Activated CD4-positive, alpha-beta memory T cell treated with anti-CD3 and anti-CD28 coated beads, Interleukin-2, amount 10 ng/mL, durations not matched to agents 7 days and 5 days (primary cell): ENCODE results near the gene B9D1. TPM values are rescaled to one million over a fixed set of nuclear protein-coding genes. Genes with fewer than 3 reads are reported as not detected.

Source experiments
- CTCF ChIA-PET: fragments of 350-600 bp; sonication (Branson Sonifier 250); formaldehyde crosslinking; loops from one replicate; lab custom pipeline; 2021; ENCODE audit warnings: antibody characterized with exemption, inconsistent platforms; lab: Charles Lee
- POLR2A ChIA-PET: fragments of 350-600 bp; sonication (Branson Sonifier 250); formaldehyde crosslinking; loops from one replicate; lab custom pipeline; 2021; ENCODE audit warnings: antibody characterized with exemption; lab: Charles Lee
- DNase-seq: peaks from one replicate; pipeline ENCODE4 v3.0.0-alpha.2; 2020
- H3K27ac Mint-ChIP-seq: one replicate; pipeline ENCODE4 v1.8.0; 2021; ENCODE audit warnings: mild to moderate bottlenecking, mixed read lengths
- H3K27me3 Mint-ChIP-seq: one replicate; pipeline ENCODE4 v1.8.0; 2021; ENCODE audit warnings: mixed read lengths
- H3K36me3 Mint-ChIP-seq: one replicate; pipeline ENCODE4 v1.8.0; 2021; ENCODE audit warnings: low read depth, mixed read lengths
- H3K4me1 Mint-ChIP-seq: one replicate; pipeline ENCODE4 v1.8.0; 2021; ENCODE audit warnings: mixed read lengths
- H3K4me3 Mint-ChIP-seq: one replicate; pipeline ENCODE4 v1.8.0; 2021; ENCODE audit warnings: mild to moderate bottlenecking, mixed read lengths
- H3K9me3 Mint-ChIP-seq: one replicate; pipeline ENCODE4 v1.8.0; 2021; ENCODE audit warnings: mixed read lengths
- total RNA-seq, 2 experiments: library from RNA; stranded (reverse); gene quantifications; one replicate each; pipeline ENCODE4 v1.2.3, GENCODE V29; 2021

The B9D1 gene
- total RNA-seq, 2 experiments from 2014 or later: 2.7 to 3.1 TPM

DNA sequence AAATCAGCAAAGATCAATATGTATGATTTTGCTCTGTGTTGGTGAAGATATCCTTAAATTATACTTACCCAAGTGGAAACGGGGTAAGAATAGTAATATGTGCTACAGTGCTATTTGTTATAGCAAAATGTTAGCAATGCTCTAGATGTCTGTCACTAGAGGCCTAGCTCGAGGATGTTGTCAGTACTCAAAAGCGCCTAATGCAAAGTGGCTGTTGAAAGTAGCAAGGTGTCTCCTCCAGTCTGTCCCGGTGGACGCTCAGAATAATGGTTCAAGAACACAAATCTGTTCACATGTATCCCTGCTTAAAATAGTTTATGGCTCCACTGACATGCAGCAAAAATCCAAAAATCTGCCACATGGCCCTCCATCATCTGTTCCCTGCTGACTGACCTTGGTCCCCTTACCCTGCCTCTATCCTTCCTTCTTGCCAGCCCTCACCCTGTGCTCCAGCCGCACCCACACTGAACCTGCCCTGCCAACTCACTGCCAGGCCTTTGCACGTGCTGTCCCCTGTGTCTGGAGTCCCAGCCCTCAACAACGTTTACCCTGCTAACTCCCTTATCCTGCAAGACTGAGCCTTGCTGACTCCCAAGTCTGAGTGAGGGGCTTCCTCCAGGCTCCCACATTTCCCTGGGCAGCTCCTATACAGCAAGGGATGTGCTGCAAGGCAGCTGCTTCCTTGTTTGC, 38.9 kb upstream of the B9D1 start:
- no peaks in the 10 kb centered on the region for H3K9me3 Mint-ChIP-seq
- H3K4me1 Mint-ChIP-seq: no peaks in the 10 kb centered on the region
- no peaks in the 10 kb centered on the region for H3K36me3 Mint-ChIP-seq
- peaks cover 11% of the 10 kb centered on the region for H3K27me3 Mint-ChIP-seq
- ChIA-PET POLR2A (no interaction called here), CTCF (interaction anchor here (0.6 kb wide), 1 partner anchor 343 kb away, joined by 3 read pairs; no protein-coding TSS in a partner anchor)
- no peak overlapping the region for H3K4me3 Mint-ChIP-seq
- H3K27ac Mint-ChIP-seq: no peak overlapping the region
- no peak for DNase-seq

DNA sequence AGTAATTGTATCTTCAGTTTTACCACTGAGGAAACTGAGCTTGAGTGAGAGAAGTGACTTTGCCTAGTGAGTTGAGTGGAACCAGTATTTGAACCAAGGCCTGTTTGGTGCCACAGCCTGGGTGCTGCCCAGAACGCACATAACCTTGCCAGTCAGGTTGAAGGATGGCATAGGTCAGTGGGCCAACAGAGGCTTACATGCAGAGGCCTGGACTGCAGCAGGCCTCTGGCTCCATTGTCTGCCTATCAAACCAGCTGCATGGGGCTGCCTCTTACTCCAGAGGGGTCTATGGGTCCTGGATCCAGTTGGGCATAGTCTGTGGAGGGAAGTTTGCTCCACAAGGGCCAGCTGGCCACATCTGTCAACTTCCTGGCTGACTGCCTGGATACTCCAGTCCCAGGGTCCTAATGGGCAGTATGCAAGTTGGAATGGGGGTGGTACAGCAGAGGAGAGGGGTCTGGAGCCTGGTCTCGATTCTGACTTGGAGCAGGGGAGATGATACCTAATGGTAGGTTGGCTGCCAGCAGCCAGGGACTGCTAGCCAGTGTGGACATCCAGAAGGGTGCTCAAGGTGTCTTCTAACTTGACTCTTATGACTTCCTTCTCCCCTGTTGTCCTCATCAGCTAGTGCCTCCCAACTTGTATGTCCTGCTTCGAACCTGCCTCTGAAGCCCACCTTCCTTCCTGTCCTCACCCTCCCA, 37.4 kb upstream of the B9D1 start:
- Mint-ChIP-seq H3K27ac (no peak overlapping the region), H3K36me3 (no peaks in the 10 kb centered on the region)

GRCh38 chr17:19398301-19399181, 36.0 kb upstream of the B9D1 start:
- Mint-ChIP-seq H3K27me3 (peaks cover 20% of the 10 kb centered on the region), H3K36me3 (no peaks in the 10 kb centered on the region), H3K9me3 (no peaks in the 10 kb centered on the region), H3K4me3 (no peak overlapping the region), H3K27ac (no peak overlapping the region), H3K4me1 (no peaks in the 10 kb centered on the region)
- no peak for DNase-seq
- CTCF ChIA-PET: no interaction called here
- POLR2A ChIA-PET: no interaction called here

More for the DNA sequence above, 37.4 kb upstream of the B9D1 start:
- H3K9me3 Mint-ChIP-seq: no peaks in the 10 kb centered on the region
- H3K4me3 Mint-ChIP-seq: no peak overlapping the region
- H3K4me1 Mint-ChIP-seq: no peaks in the 10 kb centered on the region
- no peak for DNase-seq
- ChIA-PET POLR2A (no interaction called here), CTCF (no interaction called here)
- H3K27me3 Mint-ChIP-seq: peaks cover 16% of the 10 kb centered on the region

- POLR2A ChIA-PET: interaction anchor here (1.3 kb wide), 1 partner anchor 20 kb away, joined by 5 read pairs; the partner anchor contains the start of gene MAPK7
- Mint-ChIP-seq H3K36me3 (no peaks in the 10 kb centered on the region), H3K4me3 (no peak overlapping the region), H3K27ac (no peak overlapping the region), H3K9me3 (no peaks in the 10 kb centered on the region), H3K4me1 (no peaks in the 10 kb centered on the region), H3K27me3 (peaks cover 25% of the 10 kb centered on the region)
- CTCF ChIA-PET: interaction anchor here (1.3 kb wide), 1 partner anchor 11 kb away, joined by 3 read pairs; no protein-coding TSS in a partner anchor
- DNase-seq: no peak
Measured at GRCh38 chr17:19397556-19398041, 35.1 kb upstream of the B9D1 start.

DNA sequence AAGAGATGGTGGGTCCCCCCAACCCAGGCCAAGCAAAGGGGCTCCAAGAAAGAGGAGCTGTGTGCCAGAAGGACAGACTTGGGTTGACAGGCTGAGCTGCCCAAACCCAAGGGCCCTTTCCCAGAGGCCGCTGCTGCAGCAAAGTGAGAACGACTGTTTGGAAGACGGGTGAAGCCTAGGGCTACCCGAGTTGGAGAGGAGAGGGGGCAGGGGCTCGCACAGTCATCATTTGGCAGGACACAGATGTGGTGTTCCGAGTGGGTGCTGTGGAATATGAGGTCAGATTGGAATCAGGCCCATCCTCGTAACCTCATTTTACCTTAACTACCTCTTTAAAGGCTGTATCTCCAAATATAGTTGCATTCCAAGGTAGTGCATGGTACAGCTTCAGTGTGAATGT, 29.8 kb upstream of the B9D1 start:
- Mint-ChIP-seq H3K4me1 (no peaks in the 10 kb centered on the region), H3K4me3 (no peak overlapping the region), H3K27me3 (peaks cover 31% of the 10 kb centered on the region), H3K36me3 (no peaks in the 10 kb centered on the region), H3K9me3 (no peaks in the 10 kb centered on the region), H3K27ac (no peak overlapping the region)
- no peak for DNase-seq
- POLR2A ChIA-PET: interaction anchor here (0.7 to 0.9 kb wide), 2 partner anchors 14 to 29 kb away, joined by 3 read pairs; partner anchors contain the start of genes B9D1 and MAPK7
- CTCF ChIA-PET: interaction anchor here (1.0 kb wide), 1 partner anchor 29 kb away, joined by 3 read pairs; no protein-coding TSS in a partner anchor

DNA sequence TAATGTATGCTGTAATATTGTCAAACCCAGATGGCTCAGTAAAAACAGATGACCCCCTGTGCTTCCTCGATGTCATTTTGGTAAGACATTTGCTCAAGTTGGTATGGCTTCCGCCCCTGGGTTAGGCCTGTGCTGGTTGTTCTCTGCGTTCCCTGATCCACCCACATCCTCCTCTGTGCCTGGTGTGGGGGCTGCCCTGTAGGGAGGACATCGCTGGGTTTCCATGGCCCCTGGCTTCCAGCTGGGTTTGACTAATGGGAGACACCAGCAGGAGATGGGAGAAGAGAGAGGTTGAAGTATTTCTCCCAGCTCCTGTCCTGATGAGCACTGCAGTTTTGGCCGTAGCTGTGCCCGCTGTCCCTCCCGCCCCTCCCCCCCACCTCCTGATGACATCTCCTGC, 28.9 kb upstream of the B9D1 start:
- no peak overlapping the region for H3K27ac Mint-ChIP-seq
- no peak for DNase-seq
- H3K9me3 Mint-ChIP-seq: no peaks in the 10 kb centered on the region
- ChIA-PET CTCF (interaction anchor here (1.0 to 1.9 kb wide), 3 partner anchors 28 to 56 kb away, joined by 3 to 6 read pairs (median 3); partner anchors contain the start of gene B9D1), POLR2A (interaction anchor here (0.9 kb wide), 1 partner anchor 13 kb away, joined by 3 read pairs; the partner anchor contains the start of gene MAPK7)
- H3K4me1 Mint-ChIP-seq: no peaks in the 10 kb centered on the region
- H3K4me3 Mint-ChIP-seq: no peak overlapping the region
- H3K36me3 Mint-ChIP-seq: no peaks in the 10 kb centered on the region
- H3K27me3 Mint-ChIP-seq: peaks cover 27% of the 10 kb centered on the region

GRCh38 chr17:19390951-19391350, 28.4 kb upstream of the B9D1 start:
- ChIA-PET POLR2A (no interaction called here), CTCF (interaction anchor here (1.5 to 1.9 kb wide), 2 partner anchors 28 to 56 kb away, joined by 3 to 6 read pairs; partner anchors contain the start of gene B9D1)
- H3K27ac Mint-ChIP-seq: no peak overlapping the region
- no peak overlapping the region for H3K4me3 Mint-ChIP-seq
- no peaks in the 10 kb centered on the region for H3K4me1 Mint-ChIP-seq
- no peaks in the 10 kb centered on the region for H3K9me3 Mint-ChIP-seq
- H3K36me3 Mint-ChIP-seq: no peaks in the 10 kb centered on the region
- no peak for DNase-seq
- H3K27me3 Mint-ChIP-seq: peaks cover 26% of the 10 kb centered on the region

- POLR2A ChIA-PET: no interaction called here
- H3K27ac Mint-ChIP-seq: no peak overlapping the region
- CTCF ChIA-PET: interaction anchor here (1.6 to 1.9 kb wide), 2 partner anchors 11 to 26 kb away, joined by 5 to 6 read pairs; partner anchors contain the start of genes B9D1 and MAPK7
Measured at GRCh38 chr17:19388791-19389785, 26.6 kb upstream of the B9D1 start.

DNA sequence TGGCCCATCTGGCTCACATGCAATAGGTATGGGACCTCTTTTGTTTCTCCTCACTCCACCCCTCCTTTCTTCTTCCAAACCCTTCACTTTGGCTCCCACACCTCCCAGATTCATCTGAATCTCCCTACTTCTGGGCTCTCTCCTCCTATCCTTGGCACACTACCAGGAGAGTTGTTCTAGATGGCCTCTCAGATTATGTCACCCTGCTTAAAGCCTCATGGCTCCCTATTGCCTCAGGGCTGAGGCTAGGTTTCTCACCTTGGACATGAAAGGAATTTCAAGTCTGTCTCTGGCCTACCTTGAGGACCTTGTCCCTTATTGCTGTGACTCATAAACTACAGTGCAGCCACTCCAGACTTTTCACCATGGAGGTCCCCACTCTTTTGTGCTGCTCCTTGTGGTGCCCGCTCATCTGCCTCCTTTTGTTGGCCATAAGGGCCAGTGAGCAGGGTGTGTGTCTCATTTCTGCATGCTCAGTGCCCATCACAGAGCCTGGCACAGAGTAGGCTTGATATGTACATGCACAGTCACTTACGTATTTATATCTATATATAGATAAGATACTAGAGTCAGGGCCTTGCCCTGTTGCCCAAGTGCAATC, 25.5 kb upstream of the B9D1 start:
- H3K27ac Mint-ChIP-seq: no peak overlapping the region
- DNase-seq: no peak
- H3K27me3 Mint-ChIP-seq: peaks cover 13% of the 10 kb centered on the region
- no peaks in the 10 kb centered on the region for H3K9me3 Mint-ChIP-seq
- H3K36me3 Mint-ChIP-seq: peaks cover 14% of the 10 kb centered on the region
- POLR2A ChIA-PET: no interaction called here
- peaks cover 1% of the 10 kb centered on the region for H3K4me1 Mint-ChIP-seq
- H3K4me3 Mint-ChIP-seq: no peak overlapping the region
- CTCF ChIA-PET: interaction anchor here (1.6 kb wide), 1 partner anchor 10 kb away, joined by 5 read pairs; the partner anchor contains the start of gene MAPK7

More at GRCh38 chr17:19388791-19389785, 26.6 kb upstream of the B9D1 start:
- DNase-seq: no peak
- H3K27me3 Mint-ChIP-seq: peaks cover 21% of the 10 kb centered on the region
- H3K9me3 Mint-ChIP-seq: no peaks in the 10 kb centered on the region
- peaks cover 10% of the 10 kb centered on the region for H3K36me3 Mint-ChIP-seq
- no peak overlapping the region for H3K4me3 Mint-ChIP-seq
- peaks cover 1% of the 10 kb centered on the region for H3K4me1 Mint-ChIP-seq

- Mint-ChIP-seq H3K4me1 (peaks cover 1% of the 10 kb centered on the region), H3K27ac (no peak within 1 kb of the TSS), H3K4me3 (no peak within 1 kb of the TSS), H3K27me3 (peaks cover 8% of the 10 kb centered on the region), H3K9me3 (no peaks in the 10 kb centered on the region), H3K36me3 (peaks cover 21% of the 10 kb centered on the region)
- POLR2A ChIA-PET: interaction anchor here (1.4 kb wide), 1 partner anchor 9 kb away, joined by 6 read pairs; the partner anchor contains the start of gene MAPK7
- CTCF ChIA-PET: interaction anchor here (0.6 to 1.1 kb wide), 2 partner anchors 9 to 25 kb away, joined by 3 read pairs; partner anchors contain the start of genes B9D1 and MAPK7
- DNase-seq: no peak
Measured at GRCh38 chr17:19386974-19387920, 24.7 kb upstream of the B9D1 start, which contains the start of gene MFAP4. TSS of gene MFAP4 (minus strand) at chr17:19387190. CDS start at chr17:19387155, 35 bp downstream.
